Lung (tissue), 12 donors: Measurements from ENCODE around the gene TBC1D8. TPM values are rescaled to one million over a fixed set of nuclear protein-coding genes. Genes with fewer than 3 reads are reported as not detected.

Experiments used
- ATAC-seq: fragments of 200-7000 bp; cut with Tn5 transposase; one replicate; pipeline ENCODE4 v1.9.1; 2020; ENCODE audit warnings: moderate number of reproducible peaks; ENCODE audit not compliant: insufficient read depth, low FRiP score
- DNase-seq, 3 donors: peaks; one replicate each; pipeline ENCODE4 v3.0.0-alpha.2; 2013 to 2017
- H3K27ac ChIP-seq, 2 donors: one replicate each; pipeline ENCODE4 v1.5.1; 2013; ENCODE audit warnings: mild to moderate bottlenecking in 2 of 2, moderate library complexity in 2 of 2, control low read depth in 1 of 2, inconsistent platforms in 1 of 2, low read depth in 1 of 2, low read length in 1 of 2
- H3K27me3 ChIP-seq, 3 donors: one replicate each; pipeline ENCODE4 v1.5.1; 2013; ENCODE audit warnings: low read length in 2 of 3; ENCODE audit not compliant: control insufficient read depth in 3 of 3, insufficient read depth in 3 of 3
- H3K36me3 ChIP-seq, 4 donors: one replicate each; pipeline ENCODE4 v1.5.1; 2013; ENCODE audit warnings: low read length in 4 of 4, mild to moderate bottlenecking in 1 of 4, moderate library complexity in 1 of 4; ENCODE audit not compliant: control insufficient read depth in 4 of 4, insufficient read depth in 4 of 4
- H3K4me1 ChIP-seq, 5 donors: one replicate each; pipeline ENCODE4 v1.5.1; 2013; ENCODE audit warnings: low read length in 5 of 5, mild to moderate bottlenecking in 2 of 5, moderate library complexity in 1 of 5; ENCODE audit not compliant: control insufficient read depth in 5 of 5, insufficient read depth in 5 of 5
- H3K4me3 ChIP-seq: one replicate; pipeline ENCODE4 v1.5.1; 2013; ENCODE audit warnings: mild to moderate bottlenecking, control low read depth, moderate library complexity
- H3K9ac ChIP-seq, 2 donors: one replicate each; pipeline ENCODE4 v1.5.1; 2013; ENCODE audit warnings: low read length in 2 of 2, control low read depth in 1 of 2; ENCODE audit not compliant: insufficient read depth in 1 of 2
- H3K9me3 ChIP-seq, 4 donors: one replicate each; pipeline ENCODE4 v1.5.1; 2013; ENCODE audit warnings: low read length in 3 of 4, mild to moderate bottlenecking in 1 of 4, moderate library complexity in 1 of 4; ENCODE audit not compliant: control insufficient read depth in 4 of 4, insufficient read depth in 3 of 4
- CTCF ChIP-seq: IDR thresholded peaks from 2 replicates; pipeline ENCODE4 v1.5.1; 2012; ENCODE audit warnings: mild to moderate bottlenecking; ENCODE audit errors: control extremely low read depth, extremely low read depth
- WGBS, 2 donors: extraction: QIAGEN DNeasy Blood & Tissue Kit; methylation state at CpG; one replicate each; pipeline ENCODE4 v1.1.7; 2013; 5-methylcytosine and 5-hydroxymethylcytosine counted together
- polyA plus RNA-seq, 2 donors: library from polyadenylated mRNA; stranded (reverse); fragments of 200-250 nt; gene quantifications; one replicate each; pipeline ENCODE4 v1.2.1, GENCODE V29; 2013
- total RNA-seq, 2 donors: library from RNA; depleted of rRNA in 1 of 2; stranded (reverse); fragments of >200 nt in 1 of 2; gene quantifications; one replicate each; pipeline ENCODE4 v1.2.1, GENCODE V29; 2014 to 2021
- donor health status: control.
- donor health status: control.
- donor health status: Bipolar disorder and iron deficiency.
- donor health status: healthy.
- donor health status: DM: yes; HTN: yes; CAD: no.

Gene TBC1D8
- total and polyA plus RNA-seq, 4 donors: 15.8 to 40.7 (median 29.7) TPM

- no peak for TF ChIP-seq CTCF
- H3K4me1 ChIP-seq: peaks cover 4 to 11% (median 6%) of the 10 kb centered on the region in 5 donors
- no peak for ATAC-seq
- no peaks in the 10 kb centered on the region for H3K9me3 ChIP-seq
- DNase-seq: no peak
- H3K27me3 ChIP-seq: no peaks in the 10 kb centered on the region
- no peak overlapping the region for H3K27ac ChIP-seq
- H3K4me3 ChIP-seq: no peak overlapping the region
- no peak overlapping the region for H3K9ac ChIP-seq
- H3K36me3 ChIP-seq: peaks cover 25 to 53% (median 40%) of the 10 kb centered on the region in 4 donors
- 84 to 90% methylated on average over 11 of the region's 11 CpGs for WGBS, 2 donors
Measured at GRCh38 chr2:101007415-101008345, 143.5 kb downstream of the TBC1D8 start.

GRCh38 chr2:101006065-101006715, 145.0 kb downstream of the TBC1D8 start:
- Histone ChIP-seq H3K4me3 (no peak overlapping the region), H3K27ac (no peak overlapping the region), H3K4me1 (peaks cover 4 to 16% (median 9%) of the 10 kb centered on the region in 5 donors), H3K9me3 (no peaks in the 10 kb centered on the region), H3K27me3 (no peaks in the 10 kb centered on the region), H3K9ac (no peak overlapping the region), H3K36me3 (peaks cover 25 to 53% (median 37%) of the 10 kb centered on the region in 4 donors)
- no peak for ATAC-seq
- TF ChIP-seq CTCF: no peak
- WGBS, 2 donors: 75 to 80% methylated on average over 4 of the region's 4 CpGs
- no peak for DNase-seq

- Histone ChIP-seq H3K27ac (peak overlapping the region in 1 of 2 donors; percentile 17), H3K27me3 (no peaks in the 10 kb centered on the region), H3K9me3 (no peaks in the 10 kb centered on the region), H3K36me3 (peaks cover 23 to 53% (median 37%) of the 10 kb centered on the region in 4 donors), H3K4me3 (no peak overlapping the region), H3K9ac (peak overlapping the region in 1 of 2 donors; percentile 61), H3K4me1 (peaks cover 4 to 16% (median 9%) of the 10 kb centered on the region in 5 donors)
- no peak for TF ChIP-seq CTCF
- DNase-seq (no peak), ATAC-seq (no peak)
- WGBS, 2 donors: 89 to 91% methylated on average over 12 of the region's 12 CpGs
Measured at GRCh38 chr2:101004620-101005325, 146.4 kb downstream of the TBC1D8 start.
